Erythroblast (primary cell): Measurements from ENCODE around the gene SPACA7.
A peak's percentile ranks its signal among the peaks of the same experiment; 100 is the strongest.

Source experiments
- DNase-seq, 2 experiments: peaks; one replicate each; lab custom pipeline; 2025; lab: John Stamatoyannopoulos, UW
- GATA1 ChIP-seq: IDR thresholded peaks from 2 replicates; pipeline ENCODE4 v1.6.1; 2011; ENCODE audit warnings: low read depth, mild to moderate bottlenecking, control low read depth, low read length, moderate library complexity
- POLR2A ChIP-seq: IDR thresholded peaks from 2 replicates; pipeline ENCODE4 v1.6.1; 2011; ENCODE audit warnings: mild to moderate bottlenecking, low read length

The SPACA7 gene

GRCh38 chr13:112443995-112444311 lies 67.8 kb downstream of the SPACA7 start:
- TF ChIP-seq GATA1, result no peak
- TF ChIP-seq POLR2A, result no peak
- DNase-seq, result peak; percentile 45 to 69

GRCh38 chr13:112444416-112445399 lies 68.6 kb downstream of the SPACA7 start:
- DNase-seq, result no peak
- TF ChIP-seq POLR2A (no peak), GATA1 (no peak)

GRCh38 chr13:112445411-112446271 lies 69.5 kb downstream of the SPACA7 start:
- no peak for DNase-seq
- TF ChIP-seq GATA1 (no peak), POLR2A (no peak)

GRCh38 chr13:112446347-112446861 lies 70.2 kb downstream of the SPACA7 start:
- DNase-seq, result no peak
- TF ChIP-seq GATA1, result no peak
- no peak for TF ChIP-seq POLR2A

GRCh38 chr13:112446867-112447266 lies 70.7 kb downstream of the SPACA7 start:
- DNase-seq, result no peak

GRCh38 chr13:112447306-112447705 lies 71.2 kb downstream of the SPACA7 start:
- TF ChIP-seq GATA1 (no peak), POLR2A (no peak)
- DNase-seq, result no peak

More at GRCh38 chr13:112446867-112447266, 70.7 kb downstream of the SPACA7 start:
- TF ChIP-seq GATA1 (no peak), POLR2A (no peak)

GRCh38 chr13:112447761-112448603 lies 71.8 kb downstream of the SPACA7 start:
- TF ChIP-seq GATA1, result no peak
- TF ChIP-seq POLR2A, result no peak
- DNase-seq, result no peak

- no peak for DNase-seq
- TF ChIP-seq POLR2A (no peak), GATA1 (no peak)
Measured at GRCh38 chr13:112448621-112449544, 72.7 kb downstream of the SPACA7 start.

GRCh38 chr13:112449545-112449930 lies 73.4 kb downstream of the SPACA7 start:
- TF ChIP-seq POLR2A, result no peak
- TF ChIP-seq GATA1, result no peak
- DNase-seq, result no peak

- TF ChIP-seq POLR2A (no peak), GATA1 (no peak)
Measured at GRCh38 chr13:112450118-112450903, 74.2 kb downstream of the SPACA7 start.

GRCh38 chr13:112450904-112451240 lies 74.7 kb downstream of the SPACA7 start:
- DNase-seq, result no peak
- TF ChIP-seq POLR2A (no peak), GATA1 (no peak)

More at GRCh38 chr13:112450118-112450903, 74.2 kb downstream of the SPACA7 start:
- DNase-seq, result no peak
